HG02763 (cell line): ENCODE data around the gene LRRC63.
"Not testable (repeated sequence)": the region's sequence is repeated elsewhere in the genome, so short reads cannot be mapped to it uniquely, and the experiment has no call there.

Experiments
- ATAC-seq: cut with Tn5 transposase; IDR thresholded peaks from one replicate; pipeline ENCODE4 v1.9.1; 2021; ENCODE audit warnings: mild to moderate bottlenecking, moderate library complexity; ENCODE audit not compliant: unreplicated experiment

LRRC63 gene

GRCh38 chr13:46181840-46182490 is 29.8 kb upstream of the LRRC63 start, which contains the start of gene LCP1:
Gene LCP1, minus strand, starts transcription at chr13:46182177. Its CDS starts 22,515 bp downstream, at chr13:46159662.
- ATAC-seq: peak; percentile 67

DNA sequence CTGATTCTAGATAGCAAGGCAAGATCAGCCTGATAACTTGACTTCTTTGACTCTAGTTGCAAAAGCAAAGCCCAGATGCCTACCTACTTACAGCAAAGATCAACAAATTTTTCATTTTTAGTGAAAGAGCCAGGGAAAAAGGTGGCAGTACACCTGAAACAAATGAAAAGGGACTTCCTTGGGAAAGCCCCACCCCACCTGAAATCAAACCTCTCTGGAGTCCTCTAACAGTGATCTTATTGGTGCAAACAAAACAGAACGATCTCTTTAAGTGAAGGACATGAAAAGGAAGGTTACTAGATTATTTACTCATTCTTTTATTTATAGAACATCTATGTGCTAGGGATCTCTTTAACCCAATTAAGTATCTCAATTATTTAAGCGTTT is 29.2 kb upstream of the LRRC63 start:
- no peak for ATAC-seq

DNA sequence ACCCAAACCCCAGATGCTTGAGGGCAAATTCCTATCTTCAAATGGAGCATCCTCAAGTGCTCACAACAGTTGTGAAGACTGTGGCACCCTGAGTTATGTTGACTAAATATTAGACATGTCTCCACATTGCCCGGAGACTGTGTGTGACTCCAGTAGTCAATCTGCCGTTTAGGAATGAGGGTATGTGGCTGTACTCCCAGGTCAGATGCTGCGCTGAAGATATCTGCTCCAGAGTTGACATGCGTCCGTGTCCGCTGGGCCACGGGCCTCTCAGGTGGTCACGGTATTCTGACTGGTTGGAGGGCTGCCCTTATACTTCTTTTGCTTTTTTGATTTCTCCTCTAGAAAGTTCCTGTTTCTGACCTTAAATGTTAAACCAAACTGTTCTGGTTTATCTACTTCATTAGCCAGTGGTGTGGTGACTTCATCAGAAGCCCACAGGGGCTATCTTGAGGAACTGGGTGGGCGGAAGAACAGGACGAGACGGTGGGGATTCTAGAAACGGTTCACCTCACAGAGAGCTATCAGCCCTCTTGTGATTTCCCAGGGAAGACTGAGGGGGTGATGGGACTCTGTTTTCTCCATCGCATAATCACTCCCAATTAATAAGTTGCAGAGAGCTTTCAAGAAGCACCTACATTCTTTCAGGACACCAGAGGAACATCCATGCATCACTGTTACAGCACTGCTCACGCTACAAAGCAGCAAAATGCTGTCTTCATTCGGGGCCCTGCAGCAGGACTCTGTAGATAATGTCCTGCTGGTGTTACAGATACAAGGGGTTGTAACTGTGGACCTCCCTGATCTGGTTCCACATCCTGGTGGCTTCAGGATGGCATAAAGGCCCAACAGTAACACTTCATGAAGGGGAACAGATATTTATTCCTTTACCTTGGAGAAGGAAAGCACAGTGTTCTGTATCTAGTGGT is 28.4 kb upstream of the LRRC63 start:
- no peak for ATAC-seq

DNA sequence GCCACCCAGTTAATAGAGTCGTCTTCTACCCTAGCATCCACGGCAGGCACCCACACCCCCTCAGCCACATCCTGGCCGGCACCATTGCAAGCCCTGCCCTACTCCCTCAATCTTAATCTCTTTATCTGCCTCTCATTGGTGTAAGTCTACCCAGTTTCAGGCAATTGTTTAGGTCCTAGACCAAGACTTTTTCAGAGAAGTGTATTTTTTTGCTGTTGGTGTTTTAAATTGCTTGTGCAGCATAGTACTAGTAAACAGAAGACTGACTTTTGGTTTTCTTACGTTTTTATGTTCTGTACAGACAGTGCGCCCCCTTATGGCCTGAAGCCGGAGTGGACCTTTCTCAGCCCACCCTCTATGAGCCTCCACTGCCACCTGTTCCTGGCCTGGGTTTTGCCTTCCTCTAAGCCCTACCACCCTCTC is 27.4 kb upstream of the LRRC63 start:
- ATAC-seq: peak; percentile 37

DNA sequence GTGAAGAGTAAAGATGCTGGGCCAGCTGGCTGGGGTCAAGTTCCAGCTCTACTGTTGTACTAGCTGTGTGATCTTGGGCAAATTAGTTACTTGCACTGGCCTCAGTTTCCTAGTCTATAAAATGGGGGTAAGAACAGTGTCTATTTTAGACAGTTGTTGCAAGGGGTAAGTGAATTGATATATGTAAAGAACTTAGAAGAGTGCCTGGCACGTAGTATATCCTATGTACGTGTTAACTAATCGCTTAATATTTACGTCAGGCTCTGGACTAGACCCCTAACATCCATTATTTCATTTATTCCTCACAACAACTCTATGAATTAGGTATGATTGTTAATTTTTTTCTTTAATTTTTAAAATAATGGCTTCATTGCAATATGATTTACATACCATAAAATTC is 26.1 kb upstream of the LRRC63 start:
- ATAC-seq: no peak

- ATAC-seq: no peak
Observed at GRCh38 chr13:46192412-46192811, 19.3 kb upstream of the LRRC63 start.

DNA sequence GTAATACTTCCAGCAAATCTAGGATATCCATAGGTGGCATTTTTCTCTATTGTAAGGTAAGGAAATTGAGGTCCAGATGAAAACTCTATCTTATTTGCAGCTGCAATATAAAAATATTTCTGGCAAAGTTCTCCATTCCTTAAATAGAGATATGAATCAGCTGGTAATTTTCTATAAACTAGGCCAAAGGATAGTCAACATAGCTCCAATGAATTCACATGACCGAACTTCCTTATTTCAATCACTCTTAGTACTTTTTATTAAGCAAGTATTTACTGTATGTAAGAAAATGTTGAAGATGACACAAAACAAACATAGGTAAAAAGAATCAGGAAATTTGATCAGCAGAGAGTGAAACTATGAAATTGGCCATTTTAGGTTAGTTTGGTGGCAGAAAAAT is 16.7 kb upstream of the LRRC63 start:
- ATAC-seq: no peak

- ATAC-seq: no peak
Observed at GRCh38 chr13:46197299-46198048, 14.3 kb upstream of the LRRC63 start.

GRCh38 chr13:46198696-46199193 is 13.0 kb upstream of the LRRC63 start:
- no peak for ATAC-seq

GRCh38 chr13:46202188-46202795 is 9.4 kb upstream of the LRRC63 start:
- no peak for ATAC-seq

DNA sequence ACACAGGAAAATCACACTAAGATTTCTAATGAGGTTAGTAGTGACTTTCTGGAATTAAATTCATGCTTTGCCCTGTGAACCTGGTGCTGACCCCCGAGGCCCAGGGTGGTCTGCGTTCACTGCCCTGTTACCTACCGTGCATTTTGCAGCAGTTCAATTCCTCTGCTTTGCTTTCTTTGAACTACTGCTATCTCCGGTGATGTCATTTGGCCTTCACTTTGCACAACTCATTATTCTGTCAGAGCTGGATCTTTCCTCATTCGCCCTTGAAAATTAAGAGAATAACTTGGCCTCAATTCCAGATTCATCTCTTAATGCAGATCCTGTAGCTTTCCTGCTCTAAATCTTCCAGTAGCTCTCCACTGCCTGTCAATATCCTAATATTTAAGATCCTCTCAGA is 8.8 kb upstream of the LRRC63 start:
- no peak for ATAC-seq

- ATAC-seq: no peak
Observed at GRCh38 chr13:46206143-46206542, 5.6 kb upstream of the LRRC63 start.

DNA sequence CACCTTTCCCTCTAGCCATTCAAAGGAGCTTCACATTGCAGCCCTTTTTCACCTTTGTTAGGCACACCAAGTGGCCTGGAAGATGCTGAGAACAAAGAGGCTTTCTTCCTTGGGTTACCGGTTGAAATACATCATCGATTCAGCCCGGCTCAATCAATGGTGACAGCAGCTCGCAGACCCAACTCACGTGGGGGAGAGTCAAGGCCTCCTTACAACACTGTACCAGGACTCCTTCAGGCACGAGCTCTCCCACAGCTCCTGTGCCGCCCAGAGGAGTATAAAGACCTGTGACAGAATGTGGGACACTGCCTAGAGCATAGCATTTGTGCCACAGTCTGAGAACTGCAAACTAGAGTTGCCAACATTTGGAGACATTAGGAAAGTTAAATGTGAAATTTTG is 3.9 kb upstream of the LRRC63 start:
- ATAC-seq: no peak

- ATAC-seq: no peak
Observed at GRCh38 chr13:46210362-46211083, 1.2 kb upstream of the LRRC63 start.

- peak; percentile 21 for ATAC-seq
Observed at GRCh38 chr13:46211116-46211482, 629 bp upstream of the LRRC63 start.

DNA sequence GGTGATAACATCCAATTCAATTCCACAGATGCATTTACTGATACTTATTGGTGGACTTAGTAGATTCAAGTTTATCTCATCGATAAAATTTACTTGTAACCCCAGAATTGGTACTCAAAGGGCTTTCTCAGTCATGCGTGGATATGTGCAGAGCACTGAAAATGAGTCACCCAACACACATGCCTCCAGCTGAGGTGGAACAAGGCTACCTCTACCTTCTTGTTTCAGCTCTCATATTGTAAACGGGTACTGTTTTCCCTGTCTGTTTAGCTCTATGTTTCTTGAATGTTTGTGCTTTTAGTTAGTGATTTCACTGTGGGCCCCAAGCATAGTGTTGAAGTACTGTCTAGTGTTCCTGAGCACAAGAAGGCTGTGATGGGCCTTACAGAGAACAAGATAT is 1.5 kb downstream of the LRRC63 start:
- no peak for ATAC-seq

DNA sequence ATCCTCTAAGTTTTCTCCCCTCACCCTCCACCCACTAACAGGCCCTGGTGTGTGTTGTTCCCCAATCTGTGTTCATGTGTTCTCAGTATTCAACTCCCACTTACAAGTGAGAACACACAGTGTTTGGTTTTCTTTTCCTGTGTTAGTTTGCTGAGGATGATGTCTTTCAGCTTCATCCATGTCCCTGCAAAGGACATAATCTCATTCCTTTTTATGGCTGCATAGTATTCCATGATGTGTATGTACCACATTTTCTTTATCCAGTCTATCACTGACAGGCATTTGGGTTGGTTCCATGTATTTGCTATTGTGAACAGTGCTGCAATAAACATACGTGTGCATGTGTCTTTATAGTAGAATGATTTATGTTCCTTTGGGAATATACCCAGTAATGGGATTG is 3.0 kb downstream of the LRRC63 start:
- not testable (repeated sequence) for ATAC-seq

DNA sequence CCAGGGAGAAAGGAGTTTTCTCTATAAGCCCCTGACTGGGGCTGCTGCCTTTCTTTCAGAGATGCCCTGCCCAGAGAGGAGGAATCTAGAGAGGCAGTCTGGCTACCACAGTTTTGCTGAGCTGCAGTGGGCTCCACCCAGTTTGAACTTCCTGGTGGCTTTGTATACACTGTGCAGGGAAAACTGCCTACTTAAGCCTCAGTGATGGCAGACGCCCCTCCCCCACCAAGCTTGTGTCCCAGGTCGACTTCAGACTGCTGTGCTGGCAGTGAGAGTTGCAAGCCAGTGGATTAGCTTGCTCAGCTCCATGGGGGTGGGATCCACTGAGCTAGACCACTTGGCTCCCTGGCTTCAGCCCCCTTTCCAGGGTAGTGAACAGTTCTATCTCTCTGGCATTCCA is 8.5 kb downstream of the LRRC63 start:
- ATAC-seq: not testable (repeated sequence)

- no peak for ATAC-seq
Observed at GRCh38 chr13:46229251-46229650, 17.5 kb downstream of the LRRC63 start.

DNA sequence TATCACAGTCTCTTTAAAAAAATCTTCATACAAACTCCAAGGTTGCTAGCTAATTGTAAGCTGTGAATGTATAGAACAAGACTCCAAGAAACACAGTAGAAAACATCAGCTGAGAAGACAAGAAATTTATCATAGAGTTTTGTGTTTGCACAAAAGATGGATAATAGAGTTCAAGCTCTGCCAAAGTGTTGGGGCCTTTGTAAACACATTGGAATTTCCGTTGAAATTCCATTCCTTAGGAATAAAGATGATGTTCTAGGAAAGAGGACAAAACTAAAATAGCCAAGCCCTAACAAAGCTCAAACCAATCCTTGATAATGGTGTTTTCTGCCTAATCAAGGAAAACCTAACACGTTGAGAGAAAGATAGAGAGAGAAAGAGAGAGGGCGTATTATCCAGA is 20.6 kb downstream of the LRRC63 start:
- no peak for ATAC-seq
